Left lung (tissue), 10 donors: ENCODE measurements around the gene C10orf71. TPM values are rescaled to one million over a fixed set of nuclear protein-coding genes. Genes with fewer than 3 reads are reported as not detected.

ENCODE experiments used
- ATAC-seq: fragments of 200-7000 bp; cut with Tn5 transposase; one replicate; pipeline ENCODE4 v1.9.1; 2020; ENCODE audit warnings: moderate library complexity
- DNase-seq, 4 donors: peaks; one replicate each; pipeline ENCODE4 v3.0.0-alpha.2; 2013 to 2020
- H3K27ac ChIP-seq, 2 donors: fragments of 200-600 bp; sonication (generic) in 1 of 2; one replicate each; pipeline versions ENCODE4 v1.5.0 to v1.8.0; 2020 to 2021
- H3K27me3 ChIP-seq, 2 donors: fragments of 200-600 bp; sonication (generic) in 1 of 2; one replicate each; pipeline versions ENCODE4 v1.5.0 to v1.8.0; 2020 to 2021
- H3K36me3 ChIP-seq, 2 donors: fragments of 200-600 bp; sonication (generic) in 1 of 2; one replicate each; pipeline versions ENCODE4 v1.5.0 to v1.8.0; 2020 to 2021
- H3K4me1 ChIP-seq, 2 donors: fragments of 200-600 bp; one replicate each; pipeline ENCODE4 v1.8.0; 2021
- H3K4me3 ChIP-seq, 2 donors: fragments of 200-600 bp; sonication (generic) in 1 of 2; one replicate each; pipeline versions ENCODE4 v1.5.0 to v1.8.0; 2020 to 2021; ENCODE audit warnings: mild to moderate bottlenecking in 1 of 2
- H3K9me3 ChIP-seq, 2 donors: fragments of 200-600 bp; sonication (generic) in 1 of 2; one replicate each; pipeline versions ENCODE4 v1.5.0 to v1.8.0; 2020 to 2021
- intact Hi-C, 2 donors: fragments of 100-400 bp; cut with DNase I; formaldehyde crosslinking; loops; one replicate each; pipeline versions ENCODE4 v1.11.2 to v1.14.2; 2022
- polyA plus RNA-seq, 6 donors: library from polyadenylated mRNA; unstranded; fragments of 120-200 nt; gene quantifications; one replicate each; pipeline ENCODE4 v1.2.1, GENCODE V29; 2013; ENCODE audit not compliant: insufficient read length in 6 of 6
- total RNA-seq, 2 donors: library from RNA; stranded (reverse); fragmentation: NEBNext Ultra II Directional; extraction: Animal tissue kit (Norgen Biotek cat#: 25700); gene quantifications; one replicate each; pipeline ENCODE4 v1.2.1, GENCODE V29; 2021
- TF ChIP-seq, protein P1 (sequence below), 2 donors: fragments of 200-600 bp; sonication (generic) in 1 of 2; IDR thresholded peaks; one replicate each; pipeline versions ENCODE4 v1.5.0 to v1.8.0; 2021; ENCODE audit warnings: antibody characterized with exemption in 2 of 2
- donor health status: DM: no; HTN: yes; CAD: no.
- donor health status: DM: no; HTN: no; CAD: no.

C10orf71 gene
- total and polyA plus RNA-seq, 8 donors, result not detected

DNA sequence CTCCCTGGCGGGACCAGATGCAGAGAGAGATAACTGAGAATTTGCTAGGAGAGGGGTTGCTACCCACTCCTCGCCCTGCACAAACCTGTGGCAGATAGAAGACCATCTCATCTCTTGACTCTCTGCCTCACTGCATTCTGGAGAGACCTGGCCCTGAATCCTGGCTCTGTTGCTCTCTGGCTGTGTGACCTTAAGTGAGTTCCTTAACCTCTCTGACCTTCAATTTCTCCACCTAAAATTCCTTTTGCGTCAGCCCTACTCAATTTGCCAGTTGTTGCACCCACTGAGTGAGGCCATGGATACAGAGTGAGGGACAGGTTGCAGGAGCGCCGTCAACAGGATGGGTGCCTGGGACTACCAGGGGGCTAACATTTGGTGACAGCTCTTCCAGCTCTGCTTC lies 5.2 kb downstream of the C10orf71 start:
- no peak for DNase-seq
- TF ChIP-seq, protein P1, sequence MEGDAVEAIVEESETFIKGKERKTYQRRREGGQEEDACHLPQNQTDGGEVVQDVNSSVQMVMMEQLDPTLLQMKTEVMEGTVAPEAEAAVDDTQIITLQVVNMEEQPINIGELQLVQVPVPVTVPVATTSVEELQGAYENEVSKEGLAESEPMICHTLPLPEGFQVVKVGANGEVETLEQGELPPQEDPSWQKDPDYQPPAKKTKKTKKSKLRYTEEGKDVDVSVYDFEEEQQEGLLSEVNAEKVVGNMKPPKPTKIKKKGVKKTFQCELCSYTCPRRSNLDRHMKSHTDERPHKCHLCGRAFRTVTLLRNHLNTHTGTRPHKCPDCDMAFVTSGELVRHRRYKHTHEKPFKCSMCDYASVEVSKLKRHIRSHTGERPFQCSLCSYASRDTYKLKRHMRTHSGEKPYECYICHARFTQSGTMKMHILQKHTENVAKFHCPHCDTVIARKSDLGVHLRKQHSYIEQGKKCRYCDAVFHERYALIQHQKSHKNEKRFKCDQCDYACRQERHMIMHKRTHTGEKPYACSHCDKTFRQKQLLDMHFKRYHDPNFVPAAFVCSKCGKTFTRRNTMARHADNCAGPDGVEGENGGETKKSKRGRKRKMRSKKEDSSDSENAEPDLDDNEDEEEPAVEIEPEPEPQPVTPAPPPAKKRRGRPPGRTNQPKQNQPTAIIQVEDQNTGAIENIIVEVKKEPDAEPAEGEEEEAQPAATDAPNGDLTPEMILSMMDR (IDR thresholded peaks at IDR 0.05), result no peak
- Histone ChIP-seq H3K36me3 (no peaks in the 10 kb centered on the region), H3K9me3 (no peaks in the 10 kb centered on the region), H3K27me3 (no peaks in the 10 kb centered on the region), H3K4me1 (no peaks in the 10 kb centered on the region), H3K4me3 (no peak overlapping the region), H3K27ac (no peak overlapping the region)
- ATAC-seq, result no peak
- intact Hi-C loops, result no loop called here

DNA sequence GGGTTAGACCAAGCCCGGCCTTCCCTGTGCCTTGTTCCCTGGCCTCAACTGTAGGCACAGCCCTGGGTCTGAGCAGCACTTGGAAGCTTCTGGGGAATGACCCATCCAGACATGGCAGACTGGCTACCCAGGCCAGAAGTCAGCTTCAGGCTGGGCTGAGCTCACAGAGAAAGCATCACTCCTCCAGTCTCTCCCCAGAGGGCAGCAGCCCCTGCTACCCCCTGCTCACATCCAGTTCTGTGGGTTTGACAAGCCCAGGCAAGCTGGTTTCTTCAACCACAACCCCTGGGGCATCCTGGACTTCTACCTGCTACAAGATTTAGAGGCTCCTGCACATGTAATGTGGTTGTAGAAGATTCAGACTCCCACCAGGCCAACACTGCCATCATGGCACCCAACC lies 9.0 kb downstream of the C10orf71 start:
- H3K36me3 ChIP-seq, result no peaks in the 10 kb centered on the region
- peaks cover 0 to 30% of the 10 kb centered on the region in 2 donors for H3K4me1 ChIP-seq
- no peaks in the 10 kb centered on the region for H3K27me3 ChIP-seq
- no peak overlapping the region for H3K4me3 ChIP-seq
- no peak overlapping the region for H3K27ac ChIP-seq
- ATAC-seq, result no peak
- H3K9me3 ChIP-seq, result no peaks in the 10 kb centered on the region
- TF ChIP-seq, protein P1 (IDR thresholded peaks at IDR 0.05), result no peak
- no peak for DNase-seq
- intact Hi-C loops, result no loop called here

DNA sequence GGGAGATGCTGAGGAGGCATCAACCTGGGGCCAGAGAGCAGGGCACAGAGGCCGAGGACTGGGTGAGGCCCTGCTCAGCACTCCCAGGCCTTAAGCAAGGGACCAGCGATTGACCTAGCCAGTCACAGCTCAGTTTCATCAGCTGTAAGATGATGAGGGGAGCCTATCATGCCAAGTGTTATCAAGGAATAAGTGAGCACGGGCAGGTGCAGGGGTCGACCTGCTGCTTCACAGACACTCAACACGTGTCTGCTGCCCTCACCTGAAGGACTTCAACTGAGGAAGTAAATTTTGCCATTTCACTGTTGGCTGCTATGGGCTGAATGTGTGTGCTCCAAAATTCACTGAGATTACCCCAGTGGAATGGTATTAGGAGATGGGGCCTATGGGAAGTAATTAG lies 9.9 kb downstream of the C10orf71 start:
- no peak overlapping the region for H3K27ac ChIP-seq
- no peaks in the 10 kb centered on the region for H3K36me3 ChIP-seq
- H3K4me3 ChIP-seq, result no peak overlapping the region
- ATAC-seq, result no peak
- intact Hi-C loops, result no loop called here
- peaks cover 0 to 30% of the 10 kb centered on the region in 2 donors for H3K4me1 ChIP-seq
- no peaks in the 10 kb centered on the region for H3K27me3 ChIP-seq
- DNase-seq, result no peak
- TF ChIP-seq, protein P1 (IDR thresholded peaks at IDR 0.05), result no peak
- H3K9me3 ChIP-seq, result no peaks in the 10 kb centered on the region

DNA sequence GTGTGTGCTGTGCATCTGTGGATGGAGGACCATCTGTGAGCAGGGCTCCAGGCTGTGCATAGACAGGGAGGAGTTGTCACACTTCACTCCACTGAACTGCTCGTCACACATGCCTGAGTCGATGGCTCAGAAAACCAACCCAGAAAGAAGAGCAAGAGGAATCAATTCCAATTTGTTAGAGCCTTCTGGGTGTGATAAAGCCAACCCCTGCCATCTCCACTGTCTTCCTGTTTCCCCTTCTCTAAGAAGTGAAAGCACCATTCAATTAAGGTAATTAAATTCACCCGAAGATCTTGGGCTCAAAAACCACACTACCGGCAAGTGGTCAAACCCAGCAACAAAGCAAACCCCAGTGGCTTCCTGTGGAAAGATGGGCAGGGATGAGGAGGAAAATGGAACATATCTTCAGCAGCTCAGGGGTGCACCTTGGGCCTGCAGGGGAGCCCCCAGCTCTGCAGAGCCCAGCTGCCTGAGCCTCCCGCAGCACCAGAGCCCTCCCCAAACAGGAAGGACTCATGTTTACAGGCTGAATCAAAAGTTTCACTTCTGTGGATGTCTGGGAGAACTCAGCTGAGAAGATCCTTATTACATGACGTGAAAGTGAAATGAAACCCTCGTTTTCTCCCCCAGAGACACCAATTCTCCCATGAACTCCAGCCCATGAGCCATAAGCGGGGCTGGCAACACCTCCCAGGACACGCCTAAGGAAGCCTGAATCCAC lies 10.9 kb downstream of the C10orf71 start:
- peak; percentile 48 for ATAC-seq
- Histone ChIP-seq H3K4me1 (peaks cover 0 to 30% of the 10 kb centered on the region in 2 donors), H3K4me3 (no peak overlapping the region), H3K36me3 (no peaks in the 10 kb centered on the region), H3K27ac (peak overlapping the region in 1 of 2 donors; percentile 61), H3K27me3 (no peaks in the 10 kb centered on the region), H3K9me3 (no peaks in the 10 kb centered on the region)
- intact Hi-C loops, result no loop called here
- TF ChIP-seq, protein P1 (IDR thresholded peaks at IDR 0.05), result no peak
- DNase-seq, result no peak

DNA sequence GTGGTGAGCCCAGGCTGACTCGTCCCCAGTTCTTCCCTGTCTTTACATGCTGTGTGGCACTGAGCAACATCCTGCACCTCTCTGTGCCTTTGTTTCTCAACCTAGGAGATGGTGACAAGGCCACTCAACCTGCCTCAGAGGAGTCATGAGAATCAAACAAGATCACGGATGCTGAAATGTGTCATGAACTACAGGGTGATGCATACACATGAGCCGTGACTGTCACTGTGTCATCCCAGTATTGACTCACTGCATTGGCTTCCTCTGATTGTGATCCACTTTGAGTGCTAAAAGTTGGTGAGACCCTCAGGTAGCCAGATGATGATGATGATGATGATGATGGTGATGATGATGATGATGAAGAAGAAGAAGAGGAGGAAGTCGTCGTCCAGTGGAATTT lies 11.5 kb downstream of the C10orf71 start:
- DNase-seq (no peak), ATAC-seq (peak; percentile 31)
- TF ChIP-seq, protein P1 (IDR thresholded peaks at IDR 0.05), result no peak
- Histone ChIP-seq H3K27ac (peak overlapping the region in 1 of 2 donors; percentile 61), H3K4me3 (no peak overlapping the region), H3K36me3 (no peaks in the 10 kb centered on the region), H3K9me3 (no peaks in the 10 kb centered on the region), H3K27me3 (no peaks in the 10 kb centered on the region), H3K4me1 (peaks cover 0 to 30% of the 10 kb centered on the region in 2 donors)
- intact Hi-C loops, result no loop called here
